H9 (cell line): ENCODE measurements around the gene TM9SF1. TPM values are rescaled to one million over a fixed set of nuclear protein-coding genes. Genes with fewer than 3 reads are reported as not detected.

Source experiments
- DNase-seq: peaks from one replicate; pipeline ENCODE4 v3.0.0-alpha.2; 2017
- H2AFZ ChIP-seq: one replicate; pipeline ENCODE4 v1.6.1; 2013; ENCODE audit warnings: mild to moderate bottlenecking, low read length, control low read depth, moderate library complexity
- H2AK5ac ChIP-seq: 2 replicates; pipeline ENCODE4 v1.6.1; 2013; ENCODE audit warnings: low read length, control low read depth, mixed read lengths; ENCODE audit not compliant: insufficient read length
- H2BK120ac ChIP-seq: one replicate; pipeline ENCODE4 v1.6.1; 2013; ENCODE audit warnings: low read depth, mild to moderate bottlenecking, low read length, control low read depth, inconsistent platforms; ENCODE audit not compliant: poor library complexity, severe bottlenecking
- H2BK12ac ChIP-seq: 2 replicates; pipeline ENCODE4 v1.6.1; 2013; ENCODE audit warnings: low read length, control low read depth, mixed read lengths, low read depth; ENCODE audit not compliant: insufficient read length
- H2BK15ac ChIP-seq: 2 replicates; pipeline ENCODE4 v1.6.1; 2013; ENCODE audit warnings: low read depth, low read length, control low read depth
- H2BK20ac ChIP-seq: one replicate; pipeline ENCODE4 v1.6.1; 2013; ENCODE audit warnings: low read depth, mild to moderate bottlenecking, low read length, control low read depth, inconsistent platforms; ENCODE audit not compliant: poor library complexity, severe bottlenecking
- H2BK5ac ChIP-seq: 2 replicates; pipeline ENCODE4 v1.6.1; 2013; ENCODE audit warnings: low read length, control low read depth, mixed read lengths; ENCODE audit not compliant: insufficient read length
- H3K14ac ChIP-seq: 2 replicates; pipeline ENCODE4 v1.6.1; 2013; ENCODE audit warnings: low read length, control low read depth; ENCODE audit not compliant: insufficient read depth
- H3K18ac ChIP-seq: 2 replicates; pipeline ENCODE4 v1.6.1; 2013; ENCODE audit warnings: low read depth, mild to moderate bottlenecking, mixed read lengths, low read length, control low read depth; ENCODE audit not compliant: insufficient read length
- H3K23ac ChIP-seq: 2 replicates; pipeline ENCODE4 v1.6.1; 2013; ENCODE audit warnings: low read length, control low read depth, mixed read lengths, low read depth; ENCODE audit not compliant: insufficient read length
- H3K23me2 ChIP-seq: 2 replicates; pipeline ENCODE4 v1.6.1; 2013; ENCODE audit warnings: low read depth, mild to moderate bottlenecking, mixed read lengths, low read length, control low read depth; ENCODE audit not compliant: insufficient read length, poor library complexity, severe bottlenecking
- H3K27ac ChIP-seq: 2 replicates; pipeline ENCODE4 v1.5.1; 2013; ENCODE audit warnings: low read length, control low read depth, mixed read lengths, low read depth; ENCODE audit not compliant: insufficient read length
- H3K27me3 ChIP-seq: 2 replicates; pipeline ENCODE4 v1.6.1; 2013; ENCODE audit warnings: low read length, control low read depth, inconsistent platforms; ENCODE audit not compliant: insufficient read depth
- H3K4ac ChIP-seq: 2 replicates; pipeline ENCODE4 v1.6.1; 2013; ENCODE audit warnings: low read depth, mild to moderate bottlenecking, control low read depth, inconsistent platforms, low read length, moderate library complexity
- H3K4me1 ChIP-seq: 2 replicates; pipeline ENCODE4 v1.6.1; 2013; ENCODE audit warnings: low read length, control low read depth, inconsistent platforms; ENCODE audit not compliant: insufficient read depth
- H3K4me2 ChIP-seq: 2 replicates; pipeline ENCODE4 v1.6.1; 2013; ENCODE audit warnings: low read length, control low read depth, mixed read lengths; ENCODE audit not compliant: insufficient read length, insufficient read depth
- H3K56ac ChIP-seq: 2 replicates; pipeline ENCODE4 v1.6.1; 2013; ENCODE audit warnings: low read depth, mild to moderate bottlenecking, mixed read lengths, low read length, control low read depth; ENCODE audit not compliant: insufficient read length
- H3K79me1 ChIP-seq: 2 replicates; pipeline ENCODE4 v1.6.1; 2013; ENCODE audit warnings: low read depth, mild to moderate bottlenecking, moderate library complexity, low read length, control low read depth, inconsistent platforms; ENCODE audit not compliant: insufficient read depth, poor library complexity, severe bottlenecking
- H3K79me2 ChIP-seq: 2 replicates; pipeline ENCODE4 v1.6.1; 2013; ENCODE audit warnings: low read length, control low read depth, inconsistent platforms; ENCODE audit not compliant: insufficient read depth
- H3K9ac ChIP-seq: 2 replicates; pipeline ENCODE4 v1.6.1; 2013; ENCODE audit warnings: low read length, control low read depth, mixed read lengths; ENCODE audit not compliant: insufficient read length; ENCODE audit errors: extremely low read depth
- H3K9me3 ChIP-seq: one replicate; pipeline ENCODE4 v1.6.1; 2013; ENCODE audit warnings: low read depth, low read length, inconsistent platforms; ENCODE audit not compliant: control insufficient read depth
- H3T11ph ChIP-seq: one replicate; pipeline ENCODE4 v1.6.1; 2013; ENCODE audit warnings: mild to moderate bottlenecking, low read length, control low read depth, inconsistent platforms
- H4K20me1 ChIP-seq: one replicate; pipeline ENCODE4 v1.6.1; 2013; ENCODE audit not compliant: control insufficient read depth, insufficient read length, insufficient read depth
- H4K5ac ChIP-seq: 2 replicates; pipeline ENCODE4 v1.6.1; 2013; ENCODE audit warnings: low read depth, mild to moderate bottlenecking, mixed read lengths, low read length, control low read depth; ENCODE audit not compliant: insufficient read length
- H4K8ac ChIP-seq: replicated peaks from 2 replicates; pipeline ENCODE4 v1.6.1; 2013; ENCODE audit warnings: low read length, control low read depth, mixed read lengths, low read depth; ENCODE audit not compliant: insufficient read length
- H4K91ac ChIP-seq: 2 replicates; pipeline ENCODE4 v1.6.1; 2013; ENCODE audit warnings: low read depth, mild to moderate bottlenecking, moderate library complexity, mixed read lengths, low read length, control low read depth; ENCODE audit not compliant: insufficient read length
- H3K27ac Mint-ChIP-seq, 3 experiments: 2 replicates in 2 of 3; 3 replicates in 1 of 3; pipeline ENCODE4 v1.8.0; 2020 to 2021; ENCODE audit warnings: mixed read lengths in 3 of 3, mild to moderate bottlenecking in 1 of 3, moderate library complexity in 1 of 3
- H3K27me3 Mint-ChIP-seq: 2 replicates; pipeline ENCODE4 v1.8.0; 2021; ENCODE audit warnings: low read depth, mild to moderate bottlenecking, moderate library complexity, mixed read lengths
- H3K36me3 Mint-ChIP-seq, 3 experiments: 2 replicates in 2 of 3; 3 replicates in 1 of 3; pipeline ENCODE4 v1.8.0; 2020 to 2021; ENCODE audit warnings: low read depth in 3 of 3, mixed read lengths in 3 of 3; ENCODE audit not compliant: insufficient read depth in 1 of 3
- H3K4me1 Mint-ChIP-seq, 2 experiments: 2 replicates each; pipeline ENCODE4 v1.8.0; 2020; ENCODE audit warnings: mixed read lengths in 2 of 2
- H3K4me3 Mint-ChIP-seq, 2 experiments: 2 replicates in 1 of 2; 3 replicates in 1 of 2; pipeline ENCODE4 v1.8.0; 2020 to 2021; ENCODE audit warnings: mild to moderate bottlenecking in 2 of 2, mixed read lengths in 2 of 2, moderate library complexity in 1 of 2
- H3K9me3 Mint-ChIP-seq, 2 experiments: 2 replicates in 1 of 2; 3 replicates in 1 of 2; pipeline ENCODE4 v1.8.0; 2020; ENCODE audit warnings: mild to moderate bottlenecking in 2 of 2, mixed read lengths in 2 of 2, moderate library complexity in 1 of 2
- CTCF ChIP-seq: fragments of 200-600 bp; sonication (generic); conservative IDR thresholded peaks from 3 replicates; pipeline ENCODE4 v1.8.0; 2021; ENCODE audit warnings: antibody characterized with exemption, mild to moderate bottlenecking
- WGBS: extraction: QIAGEN DNeasy Blood & Tissue Kit; methylation state at CpG from one replicate; pipeline ENCODE4 v1.1.7; 2013; ENCODE audit warnings: missing lambda C conversion rate, low lambda C conversion rate, mixed read lengths; ENCODE audit not compliant: insufficient read length; ENCODE audit errors: extremely low coverage; 5-methylcytosine and 5-hydroxymethylcytosine counted together
- total RNA-seq: library from RNA; stranded (reverse); gene quantifications from 2 replicates; pipeline ENCODE4 v1.2.1, GENCODE V29; 2021

TM9SF1 gene
- total RNA-seq, 1 experiment from 2014 or later: 31.6 TPM

- no peak overlapping the region for H2BK12ac ChIP-seq
- no peak overlapping the region for H3K9ac ChIP-seq
- no CpG with 5 or more reads among the region's 11 CpGs for WGBS
- Mint-ChIP-seq H3K27ac (peak overlapping the region in 1 of 3 experiments; percentile 79; a peak in 2 of 7 replicates), H3K4me1 (peaks cover 11 to 13% of the 10 kb centered on the region in 2 experiments), H3K9me3 (no peaks in the 10 kb centered on the region), H3K27me3 (no peaks in the 10 kb centered on the region; the same call in 1 of the 2 replicates), H3K4me3 (no peak overlapping the region; a peak in 1 of 5 replicates), H3K36me3 (peaks cover 30 to 64% (median 61%) of the 10 kb centered on the region in 3 experiments)
- H4K5ac ChIP-seq: no peak overlapping the region
- no peaks in the 10 kb centered on the region for H3K9me3 ChIP-seq
- no peak overlapping the region for H3K4ac ChIP-seq
- no peaks in the 10 kb centered on the region for H3K79me2 ChIP-seq
- no peak overlapping the region for H3K18ac ChIP-seq
- no peaks in the 10 kb centered on the region for H3K4me1 ChIP-seq
- H4K91ac ChIP-seq: no peak overlapping the region
- no peak for DNase-seq
- H4K8ac ChIP-seq: no peak overlapping the region
- H3T11ph ChIP-seq: no peak overlapping the region
- H2BK15ac ChIP-seq: no peak overlapping the region
- H2AFZ ChIP-seq: no peak overlapping the region
- H3K27me3 ChIP-seq: no peaks in the 10 kb centered on the region
- H3K23ac ChIP-seq: no peak overlapping the region
- H3K4me2 ChIP-seq: no peak overlapping the region
- no peak overlapping the region for H2BK120ac ChIP-seq
- no peak overlapping the region for H2BK5ac ChIP-seq
- H3K79me1 ChIP-seq: no peaks in the 10 kb centered on the region
- H4K20me1 ChIP-seq: no peaks in the 10 kb centered on the region
- H3K56ac ChIP-seq: no peak overlapping the region
- no peak overlapping the region for H2BK20ac ChIP-seq
- no peak for TF ChIP-seq CTCF
- no peak overlapping the region for H3K14ac ChIP-seq
- no peak overlapping the region for H3K27ac ChIP-seq
- H3K23me2 ChIP-seq: no peaks in the 10 kb centered on the region
- H2AK5ac ChIP-seq: no peak overlapping the region
Observed at GRCh38 chr14:24159777-24160498, 35.3 kb downstream of the TM9SF1 start.
